ENCODE data around the gene EMILIN1.
A peak's percentile ranks its signal among the peaks of the same experiment; 100 is the strongest.
"Not testable (repeated sequence)": the region's sequence is repeated elsewhere in the genome, so short reads cannot be mapped to it uniquely, and the experiment has no call there.

Gene EMILIN1

GRCh38 chr2:27109083-27109482, 30.7 kb downstream of the EMILIN1 start:
- H3K9me3 Mint-ChIP-seq = no peaks in the 10 kb centered on the region
- no peaks in the 10 kb centered on the region for H3K4me1 Mint-ChIP-seq
- H3K4me3 Mint-ChIP-seq = no peak overlapping the region
- no peak overlapping the region for H3K27ac Mint-ChIP-seq
- peaks cover 14% of the 10 kb centered on the region for H3K27me3 Mint-ChIP-seq (ENCODE audit: low read depth)
- no peaks in the 10 kb centered on the region for H3K36me3 Mint-ChIP-seq (ENCODE audit: low read depth)
- TF ChIP-seq CTCF (IDR thresholded peaks at IDR 0.05; ENCODE audit: unreplicated experiment in 3 of 3) = no peak

GRCh38 chr2:27110603-27111352, 32.4 kb downstream of the EMILIN1 start:
- not testable (repeated sequence) for H3K4me3 Mint-ChIP-seq; H3K4me1 Mint-ChIP-seq; H3K36me3 Mint-ChIP-seq (ENCODE audit: low read depth); H3K27ac Mint-ChIP-seq; H3K9me3 Mint-ChIP-seq
- H3K27me3 Mint-ChIP-seq (ENCODE audit: low read depth) = peaks cover 20% of the 10 kb centered on the region

- H3K27me3 Mint-ChIP-seq (ENCODE audit: low read depth) = peaks cover 25% of the 10 kb centered on the region
- H3K9me3 Mint-ChIP-seq; H3K27ac Mint-ChIP-seq; H3K36me3 Mint-ChIP-seq (ENCODE audit: low read depth); H3K4me3 Mint-ChIP-seq; H3K4me1 Mint-ChIP-seq: not testable (repeated sequence)
Observed at GRCh38 chr2:27111392-27112078, 33.1 kb downstream of the EMILIN1 start.

GRCh38 chr2:27115519-27115918, 37.1 kb downstream of the EMILIN1 start:
- Mint-ChIP-seq H3K9me3 (peaks cover 2% of the 10 kb centered on the region), H3K27ac (no peak overlapping the region), H3K4me1 (no peaks in the 10 kb centered on the region), H3K27me3 (ENCODE audit: low read depth) (peaks cover 61% of the 10 kb centered on the region), H3K4me3 (no peak overlapping the region), H3K36me3 (ENCODE audit: low read depth) (no peaks in the 10 kb centered on the region)
- no peak for TF ChIP-seq CTCF (IDR thresholded peaks at IDR 0.05; ENCODE audit: unreplicated experiment in 3 of 3)

GRCh38 chr2:27117995-27118524, 39.6 kb downstream of the EMILIN1 start:
- Mint-ChIP-seq H3K9me3 (peaks cover 2% of the 10 kb centered on the region), H3K36me3 (ENCODE audit: low read depth) (no peaks in the 10 kb centered on the region), H3K4me1 (peaks cover 3% of the 10 kb centered on the region), H3K27me3 (ENCODE audit: low read depth) (peaks cover 75% of the 10 kb centered on the region), H3K27ac (no peak overlapping the region), H3K4me3 (peak overlapping the region; percentile 58 to 70 (median 61))
- TF ChIP-seq CTCF (IDR thresholded peaks at IDR 0.05; ENCODE audit: unreplicated experiment in 3 of 3) = no peak

GRCh38 chr2:27118525-27119329, 40.3 kb downstream of the EMILIN1 start, which contains the start of gene CGREF1:
CGREF1 (minus strand) TSS chr2:27119128; CDS start chr2:27104366, 14,762 bp downstream.
- no peak within 1 kb of the TSS for H3K27ac Mint-ChIP-seq
- TF ChIP-seq CTCF (IDR thresholded peaks at IDR 0.05; ENCODE audit: unreplicated experiment in 3 of 3) = no peak
- H3K4me1 Mint-ChIP-seq = peaks cover 6% of the 10 kb centered on the region
- H3K4me3 Mint-ChIP-seq = peak within 1 kb of the TSS; percentile 76 to 87 (median 80)
- peaks cover 77% of the 10 kb centered on the region for H3K27me3 Mint-ChIP-seq (ENCODE audit: low read depth)
- H3K9me3 Mint-ChIP-seq = peaks cover 2% of the 10 kb centered on the region
- H3K36me3 Mint-ChIP-seq (ENCODE audit: low read depth) = no peaks in the 10 kb centered on the region

- H3K9me3 Mint-ChIP-seq; H3K27ac Mint-ChIP-seq; H3K36me3 Mint-ChIP-seq (ENCODE audit: low read depth); H3K4me1 Mint-ChIP-seq: not testable (repeated sequence)
- Mint-ChIP-seq H3K27me3 (ENCODE audit: low read depth) (peaks cover 75% of the 10 kb centered on the region), H3K4me3 (peak overlapping the region; percentile 76 to 87 (median 80))
Observed at GRCh38 chr2:27119330-27119670, 40.9 kb downstream of the EMILIN1 start.
